Measurements from ENCODE around the gene CD68.

GRCh38 chr17:7569571-7569970, 9.9 kb upstream of the CD68 start:
- TF ChIP-seq CTCF (IDR thresholded peaks at IDR 0.05; ENCODE audit: borderline replicate concordance, extremely low read depth, low read length, poor library complexity, severe bottlenecking) (no peak), EZH2 (IDR thresholded peaks at IDR 0.05; ENCODE audit: borderline replicate concordance, low read depth, low read length, severe bottlenecking) (no peak)
